ENCODE measurements around the gene CASKIN1.

GRCh38 chr16:2180962-2181923, 15.2 kb downstream of the CASKIN1 start:
- TF ChIP-seq CTCF (IDR thresholded peaks at IDR 0.05) (no peak), POLR2A (IDR thresholded peaks at IDR 0.05) (no peak)

Data from testis (tissue), 2 donors.